SU-DHL-6 (cell line): ENCODE measurements around the gene BTC.

Experiments used
- H2AFZ ChIP-seq: fragments of 200-600 bp; sonication (generic); 2 replicates; pipeline ENCODE4 v1.6.1; 2014; ENCODE audit warnings: low read depth, mild to moderate bottlenecking, moderate library complexity, mixed read lengths, antibody characterized with exemption, low read length; ENCODE audit not compliant: severe bottlenecking
- H3F3A ChIP-seq: fragments of 200-600 bp; shearing (Covaris generic); 2 replicates; pipeline ENCODE4 v1.6.0; 2016; ENCODE audit warnings: antibody characterized with exemption, mild to moderate bottlenecking; ENCODE audit not compliant: insufficient read depth
- H3K27ac ChIP-seq: fragments of 200-600 bp; sonication (generic); 2 replicates; pipeline ENCODE4 v1.5.1; 2016; ENCODE audit warnings: low read depth, mild to moderate bottlenecking, low read length, moderate library complexity, mixed read lengths
- H3K27me3 ChIP-seq: fragments of 200-600 bp; sonication (generic), shearing (Covaris generic); 2 replicates; pipeline ENCODE4 v1.6.0; 2014; ENCODE audit warnings: mild to moderate bottlenecking, low read length
- H3K36me3 ChIP-seq: fragments of 200-600 bp; sonication (generic); 2 replicates; pipeline ENCODE4 v1.6.1; 2014; ENCODE audit warnings: mild to moderate bottlenecking, low read length, mixed read lengths
- H3K4me2 ChIP-seq: fragments of 300-600, 200-600 bp; shearing (Covaris generic), sonication (generic); 2 replicates; pipeline ENCODE4 v1.6.0; 2014; ENCODE audit warnings: low read length, low read depth, mild to moderate bottlenecking; ENCODE audit not compliant: poor library complexity, severe bottlenecking
- H3K4me3 ChIP-seq: fragments of 200-600 bp; sonication (generic); 2 replicates; pipeline ENCODE4 v1.5.1; 2014; ENCODE audit warnings: antibody characterized with exemption, low read length, mild to moderate bottlenecking, mixed read lengths; ENCODE audit not compliant: insufficient read depth, poor library complexity, severe bottlenecking
- H3K79me2 ChIP-seq: fragments of 200-600 bp; sonication (generic); 2 replicates; pipeline ENCODE4 v1.6.1; 2014; ENCODE audit warnings: mild to moderate bottlenecking, low read length, moderate library complexity; ENCODE audit not compliant: insufficient read depth
- H3K9ac ChIP-seq: fragments of 200-600 bp; sonication (generic); 2 replicates; pipeline ENCODE4 v1.7.0; 2014; ENCODE audit warnings: mild to moderate bottlenecking, low read length
- H3K9me2 ChIP-seq: fragments of 200-600 bp; sonication (generic); replicated peaks from 2 replicates; pipeline ENCODE4 v1.6.1; 2014; ENCODE audit warnings: low read length; ENCODE audit not compliant: insufficient read depth
- H3K9me3 ChIP-seq: fragments of 200-600 bp; sonication (generic); 2 replicates; pipeline ENCODE4 v1.6.1; 2014; ENCODE audit warnings: low read length, mixed read lengths; ENCODE audit not compliant: insufficient read depth
- H4K20me1 ChIP-seq: fragments of 200-600 bp; sonication (generic); 2 replicates; pipeline ENCODE4 v1.6.1; 2014; ENCODE audit warnings: low read depth, mild to moderate bottlenecking, antibody characterized with exemption, low read length, moderate library complexity, mixed read lengths
- EZH2phosphoT487 ChIP-seq: fragments of 200-600 bp; sonication (generic), shearing (Covaris generic); conservative IDR thresholded peaks from 2 replicates; pipeline ENCODE4 v1.6.1; 2018; ENCODE audit warnings: mild to moderate bottlenecking, antibody characterized with exemption, low read length, moderate library complexity, mixed read lengths
- TF ChIP-seq, protein P1 (sequence below): fragments of 200-600 bp; sonication (generic); IDR thresholded peaks from one replicate; pipeline ENCODE4 v1.5.1; 2017; ENCODE audit warnings: antibody characterized with exemption, mild to moderate bottlenecking, low read length, moderate library complexity; ENCODE audit not compliant: insufficient read depth, poor library complexity, severe bottlenecking

Gene BTC

DNA sequence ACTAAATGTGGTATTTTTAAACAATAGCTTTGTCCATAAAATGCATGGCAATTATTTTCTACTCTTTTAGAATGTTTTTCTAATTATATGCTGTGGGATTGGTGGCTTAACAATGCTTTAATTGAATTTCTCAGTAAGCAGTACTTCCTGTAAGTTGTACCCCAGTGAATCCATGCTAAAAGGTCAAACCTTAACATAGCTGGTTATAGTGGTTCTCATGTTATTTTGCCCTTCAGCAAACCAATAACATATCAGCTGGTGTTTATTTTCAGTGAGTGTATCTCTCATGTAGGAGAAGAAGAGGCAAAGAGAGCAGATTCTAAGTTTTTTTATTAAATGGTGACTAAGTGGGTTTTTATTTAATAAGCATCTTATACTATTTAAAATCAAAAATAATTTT lies 41.5 kb downstream of the BTC start:
- H3K27me3 ChIP-seq: no peaks in the 10 kb centered on the region
- H3K4me2 ChIP-seq: no peak overlapping the region
- H4K20me1 ChIP-seq: no peaks in the 10 kb centered on the region
- H3K9me3 ChIP-seq: no peaks in the 10 kb centered on the region
- H3K9me2 ChIP-seq: no peaks in the 10 kb centered on the region
- no peak overlapping the region for H3K9ac ChIP-seq
- no peak overlapping the region for H3K4me3 ChIP-seq
- H3K27ac ChIP-seq: no peak overlapping the region
- TF ChIP-seq, protein P1, sequence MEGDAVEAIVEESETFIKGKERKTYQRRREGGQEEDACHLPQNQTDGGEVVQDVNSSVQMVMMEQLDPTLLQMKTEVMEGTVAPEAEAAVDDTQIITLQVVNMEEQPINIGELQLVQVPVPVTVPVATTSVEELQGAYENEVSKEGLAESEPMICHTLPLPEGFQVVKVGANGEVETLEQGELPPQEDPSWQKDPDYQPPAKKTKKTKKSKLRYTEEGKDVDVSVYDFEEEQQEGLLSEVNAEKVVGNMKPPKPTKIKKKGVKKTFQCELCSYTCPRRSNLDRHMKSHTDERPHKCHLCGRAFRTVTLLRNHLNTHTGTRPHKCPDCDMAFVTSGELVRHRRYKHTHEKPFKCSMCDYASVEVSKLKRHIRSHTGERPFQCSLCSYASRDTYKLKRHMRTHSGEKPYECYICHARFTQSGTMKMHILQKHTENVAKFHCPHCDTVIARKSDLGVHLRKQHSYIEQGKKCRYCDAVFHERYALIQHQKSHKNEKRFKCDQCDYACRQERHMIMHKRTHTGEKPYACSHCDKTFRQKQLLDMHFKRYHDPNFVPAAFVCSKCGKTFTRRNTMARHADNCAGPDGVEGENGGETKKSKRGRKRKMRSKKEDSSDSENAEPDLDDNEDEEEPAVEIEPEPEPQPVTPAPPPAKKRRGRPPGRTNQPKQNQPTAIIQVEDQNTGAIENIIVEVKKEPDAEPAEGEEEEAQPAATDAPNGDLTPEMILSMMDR: no peak
- no peak for TF ChIP-seq EZH2phosphoT487
- no peaks in the 10 kb centered on the region for H3K79me2 ChIP-seq
- no peaks in the 10 kb centered on the region for H3F3A ChIP-seq
- no peak overlapping the region for H2AFZ ChIP-seq
- no peaks in the 10 kb centered on the region for H3K36me3 ChIP-seq

DNA sequence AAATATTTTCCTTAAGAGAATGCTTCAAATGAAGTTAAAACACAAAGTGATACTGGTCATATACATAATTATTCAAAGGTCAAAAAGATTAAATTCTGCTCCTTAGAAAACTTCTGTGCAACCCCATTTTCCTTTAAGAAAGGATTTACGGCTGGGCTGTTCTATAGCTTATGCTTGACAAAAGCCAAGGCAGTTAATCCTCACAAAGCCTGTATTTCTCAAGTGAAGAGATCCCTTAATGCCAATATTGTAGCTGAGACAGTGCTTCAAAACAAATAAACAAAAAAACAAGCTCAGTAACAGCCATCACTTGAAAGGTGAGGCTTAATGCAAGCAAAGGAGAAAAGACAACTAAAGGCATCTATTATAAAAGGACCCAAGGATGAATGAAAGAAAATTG lies 42.5 kb downstream of the BTC start:
- no peak overlapping the region for H3K27ac ChIP-seq
- no peaks in the 10 kb centered on the region for H3K36me3 ChIP-seq
- no peaks in the 10 kb centered on the region for H4K20me1 ChIP-seq
- no peak overlapping the region for H3K4me3 ChIP-seq
- H3K4me2 ChIP-seq: no peak overlapping the region
- no peaks in the 10 kb centered on the region for H3K79me2 ChIP-seq
- no peaks in the 10 kb centered on the region for H3K27me3 ChIP-seq
- TF ChIP-seq, protein P1: no peak
- no peak for TF ChIP-seq EZH2phosphoT487
- no peak overlapping the region for H3K9ac ChIP-seq
- H3K9me2 ChIP-seq: no peaks in the 10 kb centered on the region
- H3K9me3 ChIP-seq: no peaks in the 10 kb centered on the region
- H3F3A ChIP-seq: no peaks in the 10 kb centered on the region
- H2AFZ ChIP-seq: no peak overlapping the region

GRCh38 chr4:74751247-74751646 lies 43.1 kb downstream of the BTC start:
- Histone ChIP-seq H3K4me2 (no peak overlapping the region), H3K4me3 (no peak overlapping the region), H3F3A (no peaks in the 10 kb centered on the region), H3K36me3 (no peaks in the 10 kb centered on the region), H3K27me3 (no peaks in the 10 kb centered on the region), H3K27ac (no peak overlapping the region), H3K9me3 (no peaks in the 10 kb centered on the region), H3K9me2 (no peaks in the 10 kb centered on the region), H2AFZ (no peak overlapping the region), H4K20me1 (no peaks in the 10 kb centered on the region), H3K9ac (no peak overlapping the region), H3K79me2 (no peaks in the 10 kb centered on the region)
- no peak for TF ChIP-seq EZH2phosphoT487
- TF ChIP-seq, protein P1: no peak
